K562 (cell line): ENCODE data around the gene KIF17. TPM values are rescaled to one million over a fixed set of nuclear protein-coding genes. Genes with fewer than 3 reads are reported as not detected.

Experiments
- ATAC-seq: fragments of 200-7000 bp; cut with Tn5 transposase; 3 replicates; pipeline ENCODE4 v1.9.1; 2020; ENCODE audit warnings: moderate library complexity
- BruUV-seq: library from RNA; stranded (reverse); fragments of 400-500 nt; replicated peaks from 2 replicates; lab custom pipeline; 2021; lab: Mats Ljungman, UMichigan
- CTCF ChIA-PET: fragments of 300-600 bp; formaldehyde crosslinking; extraction: SDS; loops from one replicate; lab custom pipeline; 2021; ENCODE audit warnings: low intra/inter-chr PET ratio; lab: Yijun Ruan, JAX
- POLR2A ChIA-PET: fragments of 300-600, 350-650 bp; sonication (Branson Sonifier 250); formaldehyde crosslinking; extraction: SDS; loops from one replicate; lab custom pipeline; 2021; ENCODE audit warnings: antibody characterized with exemption, inconsistent platforms; lab: Yijun Ruan, JAX
- DNase-seq, 4 experiments: peaks; one replicate each; pipeline versions ENCODE4 v3.0.0 to v3.0.0-alpha.2; 2011 to 2018; ENCODE audit warnings: low spot score in 3 of 4, mixed read lengths in 3 of 4; ENCODE audit errors: extremely low read depth in 1 of 4
- FAIRE-seq: peaks from 2 replicates; lab custom pipeline; 2011; peaks lifted over from hg19 to GRCh38; lab: Jason Lieb, UNC
- H2AFZ ChIP-seq: 2 replicates; pipeline ENCODE4 v1.6.0; 2011; ENCODE audit warnings: low read depth, low read length, control low read depth, inconsistent platforms
- H3K27ac ChIP-seq: fragments of 200-600 bp; 3 replicates; pipeline ENCODE4 v1.8.0; 2011; ENCODE audit warnings: low read depth, mild to moderate bottlenecking, control low read depth, inconsistent platforms, low read length, moderate library complexity, mixed read lengths; ENCODE audit errors: extremely low read depth
- H3K27me3 ChIP-seq, 2 experiments: fragments of 300-600 bp in 1 of 2; 2 replicates in 1 of 2; 3 replicates in 1 of 2; pipeline versions ENCODE4 v1.6.0 to v1.8.0; 2011; ENCODE audit warnings: inconsistent platforms in 2 of 2, low read length in 2 of 2, mild to moderate bottlenecking in 1 of 2, mixed read lengths in 1 of 2, moderate library complexity in 1 of 2; ENCODE audit not compliant: control insufficient read depth in 2 of 2, insufficient read depth in 2 of 2
- H3K36me3 ChIP-seq: fragments of 300-600 bp; 3 replicates; pipeline ENCODE4 v1.8.0; 2011; ENCODE audit warnings: mild to moderate bottlenecking, low read length, inconsistent platforms; ENCODE audit not compliant: control insufficient read depth, insufficient read depth
- H3K4me1 ChIP-seq, 2 experiments: fragments of 200-600 bp in 1 of 2; replicated peaks in 1 of 2; 2 replicates in 1 of 2; 3 replicates in 1 of 2; pipeline versions ENCODE4 v1.5.1 to v1.8.0; 2011; ENCODE audit warnings: inconsistent platforms in 2 of 2, low read length in 2 of 2, mild to moderate bottlenecking in 1 of 2, mixed read lengths in 1 of 2, moderate library complexity in 1 of 2; ENCODE audit not compliant: control insufficient read depth in 2 of 2, insufficient read depth in 2 of 2
- H3K4me2 ChIP-seq: 2 replicates; pipeline ENCODE4 v1.6.1; 2011; ENCODE audit warnings: low read length, control low read depth, inconsistent platforms, mixed read lengths; ENCODE audit not compliant: insufficient read depth
- H3K4me3 ChIP-seq: fragments of 200-600 bp; sonication (generic), shearing (Covaris generic); 2 replicates; pipeline ENCODE4 v1.5.1; 2016; ENCODE audit warnings: control low read depth, inconsistent platforms
- H3K79me2 ChIP-seq: fragments of 200-600 bp; 3 replicates; pipeline ENCODE4 v1.8.0; 2011; ENCODE audit warnings: low read length, inconsistent platforms; ENCODE audit not compliant: control insufficient read depth, insufficient read depth
- H3K9ac ChIP-seq, 2 experiments: 2 replicates each; pipeline versions ENCODE4 v1.6.0 to v1.6.1; 2011; ENCODE audit warnings: low read depth in 2 of 2, low read length in 2 of 2, control low read depth in 1 of 2, inconsistent platforms in 1 of 2, mild to moderate bottlenecking in 1 of 2, mixed read lengths in 1 of 2; ENCODE audit not compliant: insufficient read depth in 1 of 2
- H3K9me1 ChIP-seq: one replicate; pipeline ENCODE4 v1.6.0; 2011; ENCODE audit warnings: inconsistent platforms, mild to moderate bottlenecking, low read length, moderate library complexity; ENCODE audit not compliant: control insufficient read depth, insufficient read depth
- H3K9me3 ChIP-seq: replicated peaks from 2 replicates; pipeline ENCODE4 v1.5.1; 2011; ENCODE audit warnings: low read depth, low read length, inconsistent platforms; ENCODE audit not compliant: control insufficient read depth, insufficient read depth
- H4K20me1 ChIP-seq: replicated peaks from 2 replicates; pipeline ENCODE4 v1.6.1; 2011; ENCODE audit warnings: low read length, inconsistent platforms, mixed read lengths; ENCODE audit not compliant: control insufficient read depth, insufficient read depth
- NBN ChIP-seq: fragments of 450-650 bp; IDR thresholded peaks from 2 replicates; pipeline ENCODE4 v1.6.1; 2016; ENCODE audit warnings: low read depth, mild to moderate bottlenecking
- NRF1 ChIP-seq, 2 experiments: fragments of 450-650 bp; IDR thresholded peaks in 1 of 2; conservative IDR thresholded peaks in 1 of 2; 2 replicates each; pipeline ENCODE4 v1.6.1; 2014; ENCODE audit warnings: mild to moderate bottlenecking in 2 of 2
- ZEB2 ChIP-seq: fragments of 450-650 bp; IDR thresholded peaks from 2 replicates; pipeline ENCODE4 v1.6.1; 2016
- ZSCAN32 ChIP-seq: fragments of 450-650 bp; formaldehyde crosslinking; IDR thresholded peaks from 2 replicates; pipeline ENCODE4 v1.4.0; 2020; ENCODE audit warnings: mild to moderate bottlenecking, moderate library complexity
- WGBS: fragments of 100-300 bp; shearing (Covaris generic); methylation state at CpG from one replicate; pipeline ENCODE4 v1.1.6; 2016; ENCODE audit warnings: low coverage, mixed read lengths; ENCODE audit not compliant: insufficient coverage; ENCODE audit errors: missing lambda C conversion rate; 5-methylcytosine and 5-hydroxymethylcytosine counted together
- in situ Hi-C: fragments of 300-500 bp; cut with MboI; formaldehyde crosslinking; loops from 4 replicates; pipeline ENCODE4 v1.15.0; 2018; ENCODE audit warnings: inconsistent platforms, mixed read lengths
- intact Hi-C: fragments of 100-400 bp; cut with micrococcal nuclease; formaldehyde crosslinking; loops from 2 replicates; pipeline ENCODE4 v1.14.2; 2022
- polyA plus RNA-seq, 8 experiments: library from polyadenylated mRNA; depleted of rRNA in 4 of 8; stranded (reverse) in 5 of 8; unstranded in 3 of 8; fragments of >200 nt; fragmentation: Nextera tagmentation in 2 of 8; fragmentation: Illumina TruSeq in 1 of 8; extraction: Ambion mirVana in 2 of 8; extraction: Trizol in 1 of 8; gene quantifications; 2 replicates each; pipeline versions ENCODE4 v1.2.1 to v1.2.3, GENCODE V29; 2011 to 2014; ENCODE audit warnings: inconsistent platforms in 1 of 8, missing spikeins in 1 of 8
- total RNA-seq, 7 experiments: library from RNA; depleted of rRNA in 6 of 7; stranded (reverse); fragments of >200 nt in 6 of 7; fragmentation: Illumina TruSeq in 2 of 7; extraction: Trizol in 2 of 7; gene quantifications; 2 replicates each; pipeline versions ENCODE4 v1.2.1 to v1.2.3, GENCODE V29; 2011 to 2021; ENCODE audit warnings: low replicate concordance in 1 of 7
- TF ChIP-seq, protein P1 (sequence below): sonication (generic); formaldehyde crosslinking; IDR thresholded peaks from 2 replicates; pipeline ENCODE4 v1.8.0; 2023; ENCODE audit warnings: missing genetic modification reagents, mild to moderate bottlenecking, borderline replicate concordance
- TF ChIP-seq, protein P2 (sequence below), 2 experiments: fragments of 450-650 bp; formaldehyde crosslinking in 1 of 2; IDR thresholded peaks; 2 replicates each; pipeline versions ENCODE4 v1.4.0 to v1.6.1; 2014 to 2020; ENCODE audit warnings: mild to moderate bottlenecking in 2 of 2, borderline replicate concordance in 1 of 2, low read depth in 1 of 2

KIF17 gene
- total and polyA plus RNA-seq, 9 of the 15 experiments (the other 6 are each of a cell fraction or from before 2014, with no cell fraction given): 0.04 to 0.47 (median 0.18) TPM; not detected in 5

DNA sequence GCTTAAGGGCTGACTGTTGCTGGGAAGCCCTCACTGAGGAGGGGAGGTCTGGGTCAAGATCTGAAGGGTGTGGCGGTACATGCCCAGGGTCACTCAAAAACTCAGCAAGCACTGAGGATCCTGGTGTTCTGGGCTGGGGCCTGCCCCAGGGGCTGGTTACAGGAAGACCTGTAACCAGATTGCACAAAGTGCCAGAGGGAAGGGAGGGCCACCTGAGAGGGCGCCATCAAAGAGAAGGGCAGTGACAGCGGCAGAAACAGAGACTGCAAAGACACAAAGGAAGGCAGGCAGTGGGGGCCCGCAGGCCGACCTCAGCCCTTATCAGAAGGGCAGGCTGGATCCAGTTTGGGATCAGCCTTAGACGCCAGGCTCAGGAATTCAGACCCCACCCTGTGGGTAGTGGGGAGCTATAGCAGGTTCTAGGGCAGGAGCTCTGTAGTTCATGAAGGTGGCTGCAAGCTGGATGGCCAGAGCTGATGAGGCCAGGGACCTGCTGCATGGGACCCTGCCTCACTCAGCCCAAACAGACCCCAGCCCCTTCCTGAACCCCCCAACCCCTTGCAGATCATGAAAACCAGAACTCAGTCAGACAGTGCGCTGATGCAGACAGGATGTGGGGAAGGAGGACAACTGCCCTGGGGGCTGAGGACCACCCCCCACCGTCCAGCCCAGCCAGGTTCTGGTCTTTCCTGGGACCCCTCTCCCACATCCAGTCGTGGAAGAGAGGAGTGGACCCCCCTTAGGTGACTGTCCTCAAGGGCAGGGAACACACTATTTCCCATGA is 10.8 kb upstream of the KIF17 start:
- in situ Hi-C loops: no loop called here
- no peak overlapping the region for H3K4me3 ChIP-seq
- no peak overlapping the region for H3K4me2 ChIP-seq
- WGBS: 14% methylated on average over 9 of the region's 9 CpGs
- POLR2A ChIA-PET: interaction anchor here (0.6 to 2.1 kb wide), 4 partner anchors 10 to 113 kb away, joined by 3 to 9 read pairs (median 4); partner anchors contain the start of gene KIF17
- ATAC-seq: no peak
- peaks cover 6% of the 10 kb centered on the region; the same call in 1 of the 2 replicates for H4K20me1 ChIP-seq
- H3K9me3 ChIP-seq: no peaks in the 10 kb centered on the region; the same call in 1 of the 2 replicates
- H2AFZ ChIP-seq: no peak overlapping the region
- H3K9ac ChIP-seq: no peak overlapping the region
- H3K36me3 ChIP-seq: no peaks in the 10 kb centered on the region
- peaks cover 10 to 65% of the 10 kb centered on the region in 2 experiments for H3K4me1 ChIP-seq
- H3K9me1 ChIP-seq: peaks cover 8% of the 10 kb centered on the region
- CTCF ChIA-PET: interaction anchor here (0.5 kb wide), 1 partner anchor 22 kb away, joined by 3 read pairs; no protein-coding TSS in a partner anchor
- no TSS peak for BruUV-seq
- H3K27me3 ChIP-seq: peaks cover 0 to 57% of the 10 kb centered on the region in 2 experiments; a peak in 4 of 5 replicates
- peak; percentile 15 for FAIRE-seq
- no peaks in the 10 kb centered on the region for H3K79me2 ChIP-seq
- no peak for DNase-seq
- intact Hi-C loops: no loop called here
- no peak overlapping the region for H3K27ac ChIP-seq
- TF ChIP-seq NRF1 (conservative IDR thresholded peaks at IDR 0.05 in 1 of 2, IDR thresholded peaks at IDR 0.05 in 1 of 2): peak in 1 of 2 experiments; percentile 12; a peak in 1 of 4 replicates
- TF ChIP-seq, protein P1, sequence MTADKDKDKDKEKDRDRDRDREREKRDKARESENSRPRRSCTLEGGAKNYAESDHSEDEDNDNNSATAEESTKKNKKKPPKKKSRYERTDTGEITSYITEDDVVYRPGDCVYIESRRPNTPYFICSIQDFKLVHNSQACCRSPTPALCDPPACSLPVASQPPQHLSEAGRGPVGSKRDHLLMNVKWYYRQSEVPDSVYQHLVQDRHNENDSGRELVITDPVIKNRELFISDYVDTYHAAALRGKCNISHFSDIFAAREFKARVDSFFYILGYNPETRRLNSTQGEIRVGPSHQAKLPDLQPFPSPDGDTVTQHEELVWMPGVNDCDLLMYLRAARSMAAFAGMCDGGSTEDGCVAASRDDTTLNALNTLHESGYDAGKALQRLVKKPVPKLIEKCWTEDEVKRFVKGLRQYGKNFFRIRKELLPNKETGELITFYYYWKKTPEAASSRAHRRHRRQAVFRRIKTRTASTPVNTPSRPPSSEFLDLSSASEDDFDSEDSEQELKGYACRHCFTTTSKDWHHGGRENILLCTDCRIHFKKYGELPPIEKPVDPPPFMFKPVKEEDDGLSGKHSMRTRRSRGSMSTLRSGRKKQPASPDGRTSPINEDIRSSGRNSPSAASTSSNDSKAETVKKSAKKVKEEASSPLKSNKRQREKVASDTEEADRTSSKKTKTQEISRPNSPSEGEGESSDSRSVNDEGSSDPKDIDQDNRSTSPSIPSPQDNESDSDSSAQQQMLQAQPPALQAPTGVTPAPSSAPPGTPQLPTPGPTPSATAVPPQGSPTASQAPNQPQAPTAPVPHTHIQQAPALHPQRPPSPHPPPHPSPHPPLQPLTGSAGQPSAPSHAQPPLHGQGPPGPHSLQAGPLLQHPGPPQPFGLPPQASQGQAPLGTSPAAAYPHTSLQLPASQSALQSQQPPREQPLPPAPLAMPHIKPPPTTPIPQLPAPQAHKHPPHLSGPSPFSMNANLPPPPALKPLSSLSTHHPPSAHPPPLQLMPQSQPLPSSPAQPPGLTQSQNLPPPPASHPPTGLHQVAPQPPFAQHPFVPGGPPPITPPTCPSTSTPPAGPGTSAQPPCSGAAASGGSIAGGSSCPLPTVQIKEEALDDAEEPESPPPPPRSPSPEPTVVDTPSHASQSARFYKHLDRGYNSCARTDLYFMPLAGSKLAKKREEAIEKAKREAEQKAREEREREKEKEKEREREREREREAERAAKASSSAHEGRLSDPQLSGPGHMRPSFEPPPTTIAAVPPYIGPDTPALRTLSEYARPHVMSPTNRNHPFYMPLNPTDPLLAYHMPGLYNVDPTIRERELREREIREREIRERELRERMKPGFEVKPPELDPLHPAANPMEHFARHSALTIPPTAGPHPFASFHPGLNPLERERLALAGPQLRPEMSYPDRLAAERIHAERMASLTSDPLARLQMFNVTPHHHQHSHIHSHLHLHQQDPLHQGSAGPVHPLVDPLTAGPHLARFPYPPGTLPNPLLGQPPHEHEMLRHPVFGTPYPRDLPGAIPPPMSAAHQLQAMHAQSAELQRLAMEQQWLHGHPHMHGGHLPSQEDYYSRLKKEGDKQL (CRISPR knock-in tag): no peak
- TF ChIP-seq ZEB2: no peak
- TF ChIP-seq NBN: no peak
- no peak for TF ChIP-seq ZSCAN32
- TF ChIP-seq, protein P2, sequence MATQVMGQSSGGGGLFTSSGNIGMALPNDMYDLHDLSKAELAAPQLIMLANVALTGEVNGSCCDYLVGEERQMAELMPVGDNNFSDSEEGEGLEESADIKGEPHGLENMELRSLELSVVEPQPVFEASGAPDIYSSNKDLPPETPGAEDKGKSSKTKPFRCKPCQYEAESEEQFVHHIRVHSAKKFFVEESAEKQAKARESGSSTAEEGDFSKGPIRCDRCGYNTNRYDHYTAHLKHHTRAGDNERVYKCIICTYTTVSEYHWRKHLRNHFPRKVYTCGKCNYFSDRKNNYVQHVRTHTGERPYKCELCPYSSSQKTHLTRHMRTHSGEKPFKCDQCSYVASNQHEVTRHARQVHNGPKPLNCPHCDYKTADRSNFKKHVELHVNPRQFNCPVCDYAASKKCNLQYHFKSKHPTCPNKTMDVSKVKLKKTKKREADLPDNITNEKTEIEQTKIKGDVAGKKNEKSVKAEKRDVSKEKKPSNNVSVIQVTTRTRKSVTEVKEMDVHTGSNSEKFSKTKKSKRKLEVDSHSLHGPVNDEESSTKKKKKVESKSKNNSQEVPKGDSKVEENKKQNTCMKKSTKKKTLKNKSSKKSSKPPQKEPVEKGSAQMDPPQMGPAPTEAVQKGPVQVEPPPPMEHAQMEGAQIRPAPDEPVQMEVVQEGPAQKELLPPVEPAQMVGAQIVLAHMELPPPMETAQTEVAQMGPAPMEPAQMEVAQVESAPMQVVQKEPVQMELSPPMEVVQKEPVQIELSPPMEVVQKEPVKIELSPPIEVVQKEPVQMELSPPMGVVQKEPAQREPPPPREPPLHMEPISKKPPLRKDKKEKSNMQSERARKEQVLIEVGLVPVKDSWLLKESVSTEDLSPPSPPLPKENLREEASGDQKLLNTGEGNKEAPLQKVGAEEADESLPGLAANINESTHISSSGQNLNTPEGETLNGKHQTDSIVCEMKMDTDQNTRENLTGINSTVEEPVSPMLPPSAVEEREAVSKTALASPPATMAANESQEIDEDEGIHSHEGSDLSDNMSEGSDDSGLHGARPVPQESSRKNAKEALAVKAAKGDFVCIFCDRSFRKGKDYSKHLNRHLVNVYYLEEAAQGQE (IDR thresholded peaks at IDR 0.05; ENCODE audit: borderline replicate concordance): peak; percentile 35
- TF ChIP-seq, protein P2 (CRISPR knock-in tag; IDR thresholded peaks at IDR 0.05; ENCODE audit: low read depth): no peak
